Neural crest cell (in vitro differentiated cells): ENCODE results near the gene IRX6. TPM values are rescaled to one million over a fixed set of nuclear protein-coding genes. Genes with fewer than 3 reads are reported as not detected.
A peak's percentile ranks its signal among the peaks of the same experiment; 100 is the strongest.

Experiments used
- DNase-seq: peaks from one replicate; pipeline ENCODE4 v3.0.0; 2021; ENCODE audit warnings: low read depth, mixed read lengths, low spot score
- H3K27ac Mint-ChIP-seq: one replicate; pipeline ENCODE4 v1.8.0; 2021; ENCODE audit warnings: mild to moderate bottlenecking, mixed read lengths; ENCODE audit not compliant: unreplicated experiment
- H3K27me3 Mint-ChIP-seq: 2 replicates; pipeline ENCODE4 v1.8.0; 2021; ENCODE audit warnings: low read depth, mild to moderate bottlenecking, mixed read lengths
- H3K36me3 Mint-ChIP-seq: 2 replicates; pipeline ENCODE4 v1.8.0; 2021; ENCODE audit warnings: low read depth, mild to moderate bottlenecking, mixed read lengths
- H3K4me1 Mint-ChIP-seq: 2 replicates; pipeline ENCODE4 v1.8.0; 2021; ENCODE audit warnings: mixed read lengths
- H3K4me3 Mint-ChIP-seq: one replicate; pipeline ENCODE4 v1.8.0; 2021; ENCODE audit warnings: mild to moderate bottlenecking, mixed read lengths
- H3K9me3 Mint-ChIP-seq: 2 replicates; pipeline ENCODE4 v1.8.0; 2021; ENCODE audit warnings: mixed read lengths
- CTCF ChIP-seq: fragments of 200-600 bp; sonication (generic); conservative IDR thresholded peaks from 2 replicates; pipeline ENCODE4 v1.5.0; 2021; ENCODE audit warnings: antibody characterized with exemption, mild to moderate bottlenecking
- total RNA-seq: library from RNA; stranded (reverse); gene quantifications from 2 replicates; pipeline ENCODE4 v1.2.1, GENCODE V29; 2021

The IRX6 gene
- total RNA-seq, 1 donor from 2014 or later = 0.14 TPM

- H3K27me3 Mint-ChIP-seq = no peaks in the 10 kb centered on the region
- peaks cover 9% of the 10 kb centered on the region for H3K9me3 Mint-ChIP-seq
- H3K27ac Mint-ChIP-seq = no peak overlapping the region
- H3K4me1 Mint-ChIP-seq = peaks cover 22% of the 10 kb centered on the region
- no peak for DNase-seq
- no peak overlapping the region for H3K4me3 Mint-ChIP-seq
- H3K36me3 Mint-ChIP-seq = peaks cover 6% of the 10 kb centered on the region
- no peak for TF ChIP-seq CTCF
These were observed 38.4 kb upstream of the IRX6 start for GRCh38 chr16:55285586-55285985.

- H3K4me1 Mint-ChIP-seq = peaks cover 19% of the 10 kb centered on the region
- no peak for DNase-seq
- no peak overlapping the region for H3K27ac Mint-ChIP-seq
- no peak for TF ChIP-seq CTCF
- no peaks in the 10 kb centered on the region for H3K27me3 Mint-ChIP-seq
- peaks cover 5% of the 10 kb centered on the region for H3K9me3 Mint-ChIP-seq
- H3K36me3 Mint-ChIP-seq = peaks cover 6% of the 10 kb centered on the region
- H3K4me3 Mint-ChIP-seq = no peak overlapping the region
These were observed 34.6 kb upstream of the IRX6 start for GRCh38 chr16:55289353-55289752.

- H3K27me3 Mint-ChIP-seq = no peaks in the 10 kb centered on the region
- peaks cover 6% of the 10 kb centered on the region for H3K36me3 Mint-ChIP-seq
- H3K27ac Mint-ChIP-seq = no peak overlapping the region
- H3K4me1 Mint-ChIP-seq = peaks cover 17% of the 10 kb centered on the region
- no peak overlapping the region for H3K4me3 Mint-ChIP-seq
- no peak for DNase-seq
- no peak for TF ChIP-seq CTCF
- peaks cover 3% of the 10 kb centered on the region for H3K9me3 Mint-ChIP-seq
These were observed 32.2 kb upstream of the IRX6 start for GRCh38 chr16:55291847-55292246.

- no peak overlapping the region for H3K4me3 Mint-ChIP-seq
- DNase-seq = no peak
- peaks cover under 1% of the 10 kb centered on the region for H3K9me3 Mint-ChIP-seq
- H3K27ac Mint-ChIP-seq = no peak overlapping the region
- H3K27me3 Mint-ChIP-seq = no peaks in the 10 kb centered on the region
- peaks cover 17% of the 10 kb centered on the region for H3K4me1 Mint-ChIP-seq
- TF ChIP-seq CTCF = no peak
- peaks cover 3% of the 10 kb centered on the region for H3K36me3 Mint-ChIP-seq
These were observed 31.5 kb upstream of the IRX6 start for GRCh38 chr16:55292491-55292890.

- Mint-ChIP-seq H3K36me3 (no peaks in the 10 kb centered on the region), H3K27ac (no peak overlapping the region), H3K27me3 (no peaks in the 10 kb centered on the region), H3K4me3 (no peak overlapping the region), H3K4me1 (peaks cover 17% of the 10 kb centered on the region), H3K9me3 (peaks cover 4% of the 10 kb centered on the region)
- no peak for DNase-seq
- peak; percentile 24 for TF ChIP-seq CTCF
These were observed 29.9 kb upstream of the IRX6 start for GRCh38 chr16:55294129-55294528.

- no peak for DNase-seq
- Mint-ChIP-seq H3K4me3 (no peak overlapping the region), H3K4me1 (peaks cover 17% of the 10 kb centered on the region), H3K9me3 (peaks cover 4% of the 10 kb centered on the region), H3K27me3 (no peaks in the 10 kb centered on the region), H3K36me3 (no peaks in the 10 kb centered on the region), H3K27ac (no peak overlapping the region)
- TF ChIP-seq CTCF = no peak
These were observed 29.1 kb upstream of the IRX6 start for GRCh38 chr16:55294931-55295342.
